A549 (cell line): ENCODE results near the gene PNMA8B. TPM values are rescaled to one million over a fixed set of nuclear protein-coding genes. Genes with fewer than 3 reads are reported as not detected.

Experiments
- ATAC-seq, 2 experiments: fragments of 200-7000 bp in 1 of 2; fragments of >200 bp in 1 of 2; cut with Nextera tagmentation in 1 of 2; cut with Tn5 transposase in 1 of 2; 3 replicates each; pipeline versions ENCODE4 v1.8.0 to v1.9.1; 2018 to 2020; ENCODE audit warnings: mild to moderate bottlenecking in 1 of 2, moderate library complexity in 1 of 2
- CTCF ChIA-PET: fragments of 300-600 bp; sonication (Branson Sonifier 250); formaldehyde crosslinking; extraction: SDS; loops from one replicate; lab custom pipeline; 2021; ENCODE audit warnings: antibody characterized with exemption, inconsistent platforms; lab: Yijun Ruan, JAX
- POLR2A ChIA-PET: fragments of 350-600 bp; formaldehyde crosslinking; extraction: SDS; loops from one replicate; lab custom pipeline; 2021; ENCODE audit warnings: antibody characterized with exemption, inconsistent platforms; lab: Yijun Ruan, JAX
- DNase-seq, 2 experiments: peaks; one replicate each; pipeline versions ENCODE4 v3.0.0 to v3.0.0-alpha.2; 2011 to 2016; ENCODE audit warnings: low read depth in 1 of 2, low spot score in 1 of 2
- FAIRE-seq: peaks from 2 replicates; lab custom pipeline; 2011; peaks lifted over from hg19 to GRCh38; lab: Jason Lieb, UNC
- H3K27ac ChIP-seq, 2 experiments: fragments of >200 bp; sonication (Bioruptor Twin); formaldehyde crosslinking; 3 replicates each; pipeline ENCODE4 v1.5.1; 2016 to 2017
- H3K4me1 ChIP-seq: fragments of >200 bp; sonication (Bioruptor Twin); formaldehyde crosslinking; 3 replicates; pipeline ENCODE4 v1.6.1; 2016
- H3K4me2 ChIP-seq: fragments of >200 bp; sonication (Bioruptor Twin); formaldehyde crosslinking; 3 replicates; pipeline ENCODE4 v1.6.1; 2016
- H3K4me3 ChIP-seq: fragments of >200 bp; sonication (Bioruptor Twin); formaldehyde crosslinking; 3 replicates; pipeline ENCODE4 v1.5.1; 2016
- H3K9me3 ChIP-seq: fragments of >200 bp; sonication (Bioruptor Twin); formaldehyde crosslinking; 3 replicates; pipeline ENCODE4 v1.6.1; 2016
- CBX8 ChIP-seq: fragments of 200-600 bp; sonication (generic); IDR thresholded peaks from 2 replicates; pipeline ENCODE4 v1.6.1; 2016
- CEBPB ChIP-seq, 2 experiments: fragments of >200 bp in 1 of 2; sonication (Bioruptor Twin) in 1 of 2; formaldehyde crosslinking in 1 of 2; IDR thresholded peaks; 2 replicates each; pipeline ENCODE4 v1.6.1; 2012 to 2016
- EHMT2 ChIP-seq: fragments of 200-600 bp; sonication (generic); IDR thresholded peaks from 2 replicates; pipeline ENCODE4 v1.6.1; 2016; ENCODE audit warnings: antibody characterized with exemption, low read depth, mild to moderate bottlenecking, moderate library complexity
- EP300 ChIP-seq, 2 experiments: fragments of >200 bp; sonication (Bioruptor Twin); formaldehyde crosslinking; IDR thresholded peaks; 2 replicates in 1 of 2; 3 replicates in 1 of 2; pipeline ENCODE4 v1.6.1; 2016 to 2017
- ESRRA ChIP-seq: fragments of 150-350 bp; IDR thresholded peaks from 2 replicates; pipeline ENCODE4 v1.6.1; 2014; ENCODE audit warnings: mild to moderate bottlenecking, low read length, borderline replicate concordance
- FOSB ChIP-seq: fragments of 250-450 bp; sonication (Bioruptor Pico); IDR thresholded peaks from 2 replicates; pipeline ENCODE4 v1.5.0; 2020; ENCODE audit warnings: mild to moderate bottlenecking, moderate library complexity
- FOSL2 ChIP-seq, 2 experiments: fragments of 450-650 bp in 1 of 2; fragments of >200 bp in 1 of 2; sonication (Bioruptor Twin) in 1 of 2; formaldehyde crosslinking; IDR thresholded peaks; 2 replicates each; pipeline versions ENCODE4 v1.5.0 to v1.6.1; 2016 to 2020; ENCODE audit warnings: mild to moderate bottlenecking in 1 of 2, moderate library complexity in 1 of 2
- FOXS1 ChIP-seq: fragments of 250-450 bp; sonication (Bioruptor Pico); IDR thresholded peaks from 2 replicates; pipeline ENCODE4 v1.5.0; 2020; ENCODE audit warnings: mild to moderate bottlenecking, moderate library complexity
- GATA3 ChIP-seq: IDR thresholded peaks from 2 replicates; pipeline ENCODE4 v1.6.1; 2012; ENCODE audit warnings: borderline replicate concordance
- HOXB13 ChIP-seq: fragments of 250-450 bp; sonication (Bioruptor Pico); IDR thresholded peaks from 2 replicates; pipeline ENCODE4 v1.5.0; 2020; ENCODE audit warnings: low read depth, mild to moderate bottlenecking, moderate library complexity
- HOXB5 ChIP-seq: fragments of 250-450 bp; sonication (Bioruptor Pico); IDR thresholded peaks from 2 replicates; pipeline ENCODE4 v1.5.0; 2020; ENCODE audit warnings: mild to moderate bottlenecking, moderate library complexity
- JUN ChIP-seq, 2 experiments: fragments of >200 bp; sonication (Bioruptor Twin); formaldehyde crosslinking; IDR thresholded peaks; 2 replicates in 1 of 2; 3 replicates in 1 of 2; pipeline ENCODE4 v1.6.1; 2016 to 2017
- JUNB ChIP-seq: fragments of >200 bp; sonication (Bioruptor Twin); formaldehyde crosslinking; IDR thresholded peaks from 2 replicates; pipeline ENCODE4 v1.6.1; 2016
- KDM5A ChIP-seq: fragments of 200-600 bp; sonication (generic); IDR thresholded peaks from 2 replicates; pipeline ENCODE4 v1.6.1; 2016; ENCODE audit warnings: antibody characterized with exemption, mild to moderate bottlenecking
- MAFK ChIP-seq: fragments of 450-650 bp; IDR thresholded peaks from 2 replicates; pipeline ENCODE4 v1.6.1; 2014; ENCODE audit not compliant: partially characterized antibody
- MAZ ChIP-seq: fragments of 150-350 bp; IDR thresholded peaks from 2 replicates; pipeline ENCODE4 v1.6.1; 2014; ENCODE audit warnings: antibody characterized with exemption, low read depth, low read length, borderline replicate concordance
- MYC ChIP-seq: IDR thresholded peaks from 2 replicates; pipeline ENCODE4 v1.6.1; 2012; ENCODE audit warnings: mild to moderate bottlenecking, inconsistent platforms, low read length, improper control_type of control experiment, borderline replicate concordance
- PHF8 ChIP-seq: fragments of 200-600 bp; sonication (generic); IDR thresholded peaks from 2 replicates; pipeline ENCODE4 v1.6.1; 2016; ENCODE audit warnings: low read depth, mild to moderate bottlenecking, antibody characterized with exemption, moderate library complexity, borderline replicate concordance
- RAD21 ChIP-seq, 2 experiments: fragments of >200 bp in 1 of 2; sonication (Bioruptor Twin) in 1 of 2; formaldehyde crosslinking in 1 of 2; IDR thresholded peaks in 1 of 2; conservative IDR thresholded peaks in 1 of 2; 2 replicates in 1 of 2; 3 replicates in 1 of 2; pipeline ENCODE4 v1.6.1; 2012 to 2018; ENCODE audit warnings: inconsistent platforms in 1 of 2
- RARB ChIP-seq: fragments of 250-450 bp; sonication (Bioruptor Pico); IDR thresholded peaks from 2 replicates; pipeline ENCODE4 v1.8.0; 2021; ENCODE audit warnings: mild to moderate bottlenecking, moderate library complexity
- RFX5 ChIP-seq: fragments of 450-650 bp; IDR thresholded peaks from 2 replicates; pipeline ENCODE4 v1.7.1; 2014; ENCODE audit warnings: antibody characterized with exemption, mild to moderate bottlenecking, moderate library complexity
- TFCP2L1 ChIP-seq: fragments of 250-450 bp; sonication (Bioruptor Pico); IDR thresholded peaks from 2 replicates; pipeline ENCODE4 v1.5.0; 2021; ENCODE audit warnings: mild to moderate bottlenecking
- TP53 ChIP-seq: fragments of 250-450 bp; sonication (Bioruptor Pico); IDR thresholded peaks from 2 replicates; pipeline ENCODE4 v1.5.0; 2021; ENCODE audit warnings: mild to moderate bottlenecking, moderate library complexity
- ZNF302 ChIP-seq: fragments of 250-450 bp; sonication (Bioruptor Pico); IDR thresholded peaks from 2 replicates; pipeline ENCODE4 v1.9.0; 2021; ENCODE audit warnings: inconsistent platforms, mild to moderate bottlenecking, moderate library complexity
- ZSCAN20 ChIP-seq: fragments of 250-450 bp; sonication (Bioruptor Pico); IDR thresholded peaks from 2 replicates; pipeline ENCODE4 v1.8.0; 2022; ENCODE audit warnings: mild to moderate bottlenecking, moderate library complexity
- WGBS: methylation state at CpG from one replicate; pipeline ENCODE4 v1.1.6; 2017; ENCODE audit errors: missing lambda C conversion rate; 5-methylcytosine and 5-hydroxymethylcytosine counted together
- polyA plus RNA-seq, 4 experiments: library from polyadenylated mRNA; depleted of rRNA in 3 of 4; stranded (reverse); fragments of >200 nt; fragmentation: RNase III in 1 of 4; extraction: RNeasy Plus Mini Kit Qiagen cat#74134 plus additional on column Dnase treatment in 1 of 4; gene quantifications; 2 replicates in 3 of 4; 3 replicates in 1 of 4; pipeline ENCODE4 v1.2.3, GENCODE V29; 2011 to 2017
- TF ChIP-seq, protein P1 (sequence below): IDR thresholded peaks from 2 replicates; pipeline ENCODE4 v1.6.1; 2012
- TF ChIP-seq, protein P2 (sequence below): fragments of 200-600 bp; sonication (generic); IDR thresholded peaks from 2 replicates; pipeline ENCODE4 v1.6.1; 2016; ENCODE audit warnings: antibody characterized with exemption, mild to moderate bottlenecking, moderate library complexity
- TF ChIP-seq, protein P3 (sequence below): fragments of >200 bp; sonication (Bioruptor Twin); formaldehyde crosslinking; IDR thresholded peaks from 3 replicates; pipeline ENCODE4 v1.5.1; 2016
- TF ChIP-seq, protein P4 (sequence below): IDR thresholded peaks from 2 replicates; pipeline ENCODE4 v1.6.1; 2012
- TF ChIP-seq, protein P5 (sequence below): fragments of 250-450 bp; sonication (Bioruptor Pico); IDR thresholded peaks from 2 replicates; pipeline ENCODE4 v1.5.0; 2020; ENCODE audit warnings: low read depth, mild to moderate bottlenecking, moderate library complexity

The PNMA8B gene
- polyA plus RNA-seq, 2 of the 4 experiments (the other 2 are of a cell fraction), result not detected

DNA sequence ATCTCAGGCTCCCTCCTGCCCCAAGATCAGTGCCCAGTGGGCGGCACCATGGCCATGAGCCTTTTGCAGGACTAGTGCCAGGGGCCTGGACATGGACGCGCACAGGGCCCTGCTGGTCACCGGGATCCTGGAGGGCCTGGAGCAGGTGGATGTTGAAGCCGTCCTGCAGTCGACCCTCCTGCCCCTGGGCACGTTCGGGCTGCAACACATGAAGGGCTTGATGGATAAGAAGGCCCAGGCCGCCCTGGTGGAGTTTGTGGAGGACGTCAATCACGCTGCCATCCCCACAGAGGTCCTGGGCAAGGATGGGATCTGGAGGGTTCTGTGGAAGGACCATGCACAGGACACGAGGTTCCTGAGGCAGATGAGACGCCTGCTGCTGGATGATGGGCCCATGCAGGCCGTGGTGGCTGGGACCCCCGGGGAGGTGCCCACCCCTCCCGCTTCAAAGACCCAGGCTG is 38.0 kb upstream of the PNMA8B start:
- Histone ChIP-seq H3K4me1 (peaks cover 10% of the 10 kb centered on the region; the same call in 1 of the 3 replicates), H3K9me3 (no peaks in the 10 kb centered on the region), H3K27ac (no peak overlapping the region), H3K4me2 (no peak overlapping the region), H3K4me3 (no peak overlapping the region)
- ChIA-PET POLR2A (no interaction called here), CTCF (interaction anchor here (1.5 to 43.4 kb wide), 3 partner anchors 8 to 80 kb away, joined by 4 to 1052 read pairs (median 1052); no protein-coding TSS in a partner anchor)
- FAIRE-seq (no peak), ATAC-seq (no peak), DNase-seq (no peak)
- TF ChIP-seq, protein P1, sequence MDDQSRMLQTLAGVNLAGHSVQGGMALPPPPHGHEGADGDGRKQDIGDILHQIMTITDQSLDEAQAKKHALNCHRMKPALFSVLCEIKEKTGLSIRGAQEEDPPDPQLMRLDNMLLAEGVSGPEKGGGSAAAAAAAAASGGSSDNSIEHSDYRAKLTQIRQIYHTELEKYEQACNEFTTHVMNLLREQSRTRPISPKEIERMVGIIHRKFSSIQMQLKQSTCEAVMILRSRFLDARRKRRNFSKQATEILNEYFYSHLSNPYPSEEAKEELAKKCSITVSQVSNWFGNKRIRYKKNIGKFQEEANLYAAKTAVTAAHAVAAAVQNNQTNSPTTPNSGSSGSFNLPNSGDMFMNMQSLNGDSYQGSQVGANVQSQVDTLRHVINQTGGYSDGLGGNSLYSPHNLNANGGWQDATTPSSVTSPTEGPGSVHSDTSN, result no peak
- TF ChIP-seq KDM5A (no peak), RARB (CRISPR knock-in tag) (no peak), TFCP2L1 (CRISPR knock-in tag) (no peak), MAFK (no peak), ZSCAN20 (CRISPR knock-in tag) (no peak), JUNB (no peak), HOXB5 (CRISPR knock-in tag) (no peak), PHF8 (no peak), CBX8 (no peak), MYC (no peak), EHMT2 (no peak), ESRRA (no peak), RFX5 (no peak), HOXB13 (CRISPR knock-in tag) (no peak), GATA3 (no peak), FOXS1 (CRISPR knock-in tag) (no peak), FOSL2 (IDR thresholded peaks at IDR 0.05) (no peak), FOSL2 (CRISPR knock-in tag; IDR thresholded peaks at IDR 0.05) (no peak)
- TF ChIP-seq, protein P2, sequence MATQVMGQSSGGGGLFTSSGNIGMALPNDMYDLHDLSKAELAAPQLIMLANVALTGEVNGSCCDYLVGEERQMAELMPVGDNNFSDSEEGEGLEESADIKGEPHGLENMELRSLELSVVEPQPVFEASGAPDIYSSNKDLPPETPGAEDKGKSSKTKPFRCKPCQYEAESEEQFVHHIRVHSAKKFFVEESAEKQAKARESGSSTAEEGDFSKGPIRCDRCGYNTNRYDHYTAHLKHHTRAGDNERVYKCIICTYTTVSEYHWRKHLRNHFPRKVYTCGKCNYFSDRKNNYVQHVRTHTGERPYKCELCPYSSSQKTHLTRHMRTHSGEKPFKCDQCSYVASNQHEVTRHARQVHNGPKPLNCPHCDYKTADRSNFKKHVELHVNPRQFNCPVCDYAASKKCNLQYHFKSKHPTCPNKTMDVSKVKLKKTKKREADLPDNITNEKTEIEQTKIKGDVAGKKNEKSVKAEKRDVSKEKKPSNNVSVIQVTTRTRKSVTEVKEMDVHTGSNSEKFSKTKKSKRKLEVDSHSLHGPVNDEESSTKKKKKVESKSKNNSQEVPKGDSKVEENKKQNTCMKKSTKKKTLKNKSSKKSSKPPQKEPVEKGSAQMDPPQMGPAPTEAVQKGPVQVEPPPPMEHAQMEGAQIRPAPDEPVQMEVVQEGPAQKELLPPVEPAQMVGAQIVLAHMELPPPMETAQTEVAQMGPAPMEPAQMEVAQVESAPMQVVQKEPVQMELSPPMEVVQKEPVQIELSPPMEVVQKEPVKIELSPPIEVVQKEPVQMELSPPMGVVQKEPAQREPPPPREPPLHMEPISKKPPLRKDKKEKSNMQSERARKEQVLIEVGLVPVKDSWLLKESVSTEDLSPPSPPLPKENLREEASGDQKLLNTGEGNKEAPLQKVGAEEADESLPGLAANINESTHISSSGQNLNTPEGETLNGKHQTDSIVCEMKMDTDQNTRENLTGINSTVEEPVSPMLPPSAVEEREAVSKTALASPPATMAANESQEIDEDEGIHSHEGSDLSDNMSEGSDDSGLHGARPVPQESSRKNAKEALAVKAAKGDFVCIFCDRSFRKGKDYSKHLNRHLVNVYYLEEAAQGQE, result no peak
- 69% methylated on average over 16 of the region's 16 CpGs for WGBS

DNA sequence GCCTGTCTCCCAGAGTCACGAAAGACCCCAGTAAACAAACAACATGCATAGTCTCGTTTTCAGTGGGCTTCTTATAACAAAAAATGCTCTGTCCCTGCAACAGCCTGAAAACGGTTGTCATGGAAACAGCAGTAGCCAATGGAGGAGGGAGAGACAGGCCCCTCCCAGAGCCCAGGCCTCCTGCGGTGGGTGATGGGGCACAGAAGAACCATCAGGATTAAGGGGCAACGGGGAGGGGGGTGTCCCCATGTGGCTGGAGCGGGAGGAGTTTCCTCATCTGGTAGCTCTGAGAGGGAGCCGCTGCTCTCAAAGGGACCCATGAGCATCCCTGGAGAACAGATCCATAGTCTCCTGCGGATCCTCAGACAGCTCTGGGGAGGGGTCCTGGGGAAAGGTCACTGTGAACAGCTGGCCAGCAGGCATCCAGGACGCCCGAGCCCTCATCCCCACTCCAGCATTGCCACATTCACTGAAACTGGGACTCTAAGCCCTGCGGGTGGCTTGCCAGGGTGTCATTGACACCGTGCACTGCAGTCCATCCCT is 37.5 kb upstream of the PNMA8B start:
- Histone ChIP-seq H3K27ac (no peak overlapping the region), H3K4me3 (no peak overlapping the region), H3K9me3 (no peaks in the 10 kb centered on the region), H3K4me2 (no peak overlapping the region), H3K4me1 (peaks cover 10% of the 10 kb centered on the region; the same call in 1 of the 3 replicates)
- DNase-seq (no peak), FAIRE-seq (no peak), ATAC-seq (no peak)
- POLR2A ChIA-PET, result no interaction called here
- CTCF ChIA-PET, result interaction anchor here (1.5 to 43.4 kb wide), 3 partner anchors 8 to 81 kb away, joined by 4 to 1052 read pairs (median 1052); no protein-coding TSS in a partner anchor
- WGBS, result 60% methylated on average over 10 of the region's 12 CpGs
- TF ChIP-seq ZNF302 (CRISPR knock-in tag) (no peak), TP53 (CRISPR knock-in tag) (no peak), PHF8 (no peak), MAZ (no peak), GATA3 (no peak), CEBPB (IDR thresholded peaks at IDR 0.05) (no peak), KDM5A (no peak), RAD21 (conservative IDR thresholded peaks at IDR 0.05 in 1 of 2, IDR thresholded peaks at IDR 0.05 in 1 of 2) (no peak), FOSB (CRISPR knock-in tag) (no peak), EP300 (IDR thresholded peaks at IDR 0.05) (no peak), JUN (IDR thresholded peaks at IDR 0.05) (no peak), MYC (no peak), RFX5 (no peak), JUNB (no peak)
- TF ChIP-seq, protein P3, sequence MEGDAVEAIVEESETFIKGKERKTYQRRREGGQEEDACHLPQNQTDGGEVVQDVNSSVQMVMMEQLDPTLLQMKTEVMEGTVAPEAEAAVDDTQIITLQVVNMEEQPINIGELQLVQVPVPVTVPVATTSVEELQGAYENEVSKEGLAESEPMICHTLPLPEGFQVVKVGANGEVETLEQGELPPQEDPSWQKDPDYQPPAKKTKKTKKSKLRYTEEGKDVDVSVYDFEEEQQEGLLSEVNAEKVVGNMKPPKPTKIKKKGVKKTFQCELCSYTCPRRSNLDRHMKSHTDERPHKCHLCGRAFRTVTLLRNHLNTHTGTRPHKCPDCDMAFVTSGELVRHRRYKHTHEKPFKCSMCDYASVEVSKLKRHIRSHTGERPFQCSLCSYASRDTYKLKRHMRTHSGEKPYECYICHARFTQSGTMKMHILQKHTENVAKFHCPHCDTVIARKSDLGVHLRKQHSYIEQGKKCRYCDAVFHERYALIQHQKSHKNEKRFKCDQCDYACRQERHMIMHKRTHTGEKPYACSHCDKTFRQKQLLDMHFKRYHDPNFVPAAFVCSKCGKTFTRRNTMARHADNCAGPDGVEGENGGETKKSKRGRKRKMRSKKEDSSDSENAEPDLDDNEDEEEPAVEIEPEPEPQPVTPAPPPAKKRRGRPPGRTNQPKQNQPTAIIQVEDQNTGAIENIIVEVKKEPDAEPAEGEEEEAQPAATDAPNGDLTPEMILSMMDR, result no peak
- TF ChIP-seq, protein P4, sequence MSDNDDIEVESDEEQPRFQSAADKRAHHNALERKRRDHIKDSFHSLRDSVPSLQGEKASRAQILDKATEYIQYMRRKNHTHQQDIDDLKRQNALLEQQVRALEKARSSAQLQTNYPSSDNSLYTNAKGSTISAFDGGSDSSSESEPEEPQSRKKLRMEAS, result no peak
- TF ChIP-seq, protein P5, sequence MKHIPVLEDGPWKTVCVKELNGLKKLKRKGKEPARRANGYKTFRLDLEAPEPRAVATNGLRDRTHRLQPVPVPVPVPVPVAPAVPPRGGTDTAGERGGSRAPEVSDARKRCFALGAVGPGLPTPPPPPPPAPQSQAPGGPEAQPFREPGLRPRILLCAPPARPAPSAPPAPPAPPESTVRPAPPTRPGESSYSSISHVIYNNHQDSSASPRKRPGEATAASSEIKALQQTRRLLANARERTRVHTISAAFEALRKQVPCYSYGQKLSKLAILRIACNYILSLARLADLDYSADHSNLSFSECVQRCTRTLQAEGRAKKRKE (CRISPR knock-in tag), result no peak
